Astrocyte (in vitro differentiated cells and primary cell): ENCODE results near the gene GABBR2.

ENCODE experiments used
- CTCF ChIP-seq: IDR thresholded peaks from 2 replicates; pipeline ENCODE4 v1.5.1; 2011; ENCODE audit warnings: low read depth, mild to moderate bottlenecking, inconsistent platforms, low read length, moderate library complexity; ENCODE audit not compliant: insufficient read depth
- EZH2 ChIP-seq: IDR thresholded peaks from 2 replicates; pipeline ENCODE4 v1.6.1; 2012; ENCODE audit warnings: mild to moderate bottlenecking, low read length, inconsistent platforms; ENCODE audit not compliant: insufficient read depth

- TF ChIP-seq CTCF: no peak
- no peak for TF ChIP-seq EZH2
These were observed 69.6 kb downstream of the GABBR2 start for GRCh38 chr9:98639133-98639532.
